Measurements from ENCODE around the gene CLRN3.

DNA sequence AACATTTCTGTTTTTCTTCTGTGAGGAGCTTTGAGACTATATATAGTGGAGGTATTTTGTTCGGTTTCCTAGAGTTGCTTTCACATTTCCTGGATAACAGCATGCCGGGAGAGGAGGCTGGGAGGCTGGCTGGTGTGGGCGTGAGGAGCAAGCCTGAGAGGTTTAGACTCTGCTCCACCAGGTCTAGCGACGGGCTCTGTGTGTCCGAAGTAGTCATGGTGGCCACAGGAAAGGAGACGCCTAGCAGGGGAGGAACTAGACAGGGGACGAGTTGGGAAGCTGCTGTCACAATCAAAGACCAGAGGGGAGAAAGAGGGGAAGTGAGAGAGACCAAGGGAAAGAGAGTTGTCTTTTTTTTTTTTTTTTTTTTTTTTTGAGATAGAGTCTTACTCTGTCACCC lies 33.7 kb upstream of the CLRN3 start:
- TF ChIP-seq, protein P1, sequence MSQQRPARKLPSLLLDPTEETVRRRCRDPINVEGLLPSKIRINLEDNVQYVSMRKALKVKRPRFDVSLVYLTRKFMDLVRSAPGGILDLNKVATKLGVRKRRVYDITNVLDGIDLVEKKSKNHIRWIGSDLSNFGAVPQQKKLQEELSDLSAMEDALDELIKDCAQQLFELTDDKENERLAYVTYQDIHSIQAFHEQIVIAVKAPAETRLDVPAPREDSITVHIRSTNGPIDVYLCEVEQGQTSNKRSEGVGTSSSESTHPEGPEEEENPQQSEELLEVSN (IDR thresholded peaks at IDR 0.05), result no peak
- TF ChIP-seq, protein P2, sequence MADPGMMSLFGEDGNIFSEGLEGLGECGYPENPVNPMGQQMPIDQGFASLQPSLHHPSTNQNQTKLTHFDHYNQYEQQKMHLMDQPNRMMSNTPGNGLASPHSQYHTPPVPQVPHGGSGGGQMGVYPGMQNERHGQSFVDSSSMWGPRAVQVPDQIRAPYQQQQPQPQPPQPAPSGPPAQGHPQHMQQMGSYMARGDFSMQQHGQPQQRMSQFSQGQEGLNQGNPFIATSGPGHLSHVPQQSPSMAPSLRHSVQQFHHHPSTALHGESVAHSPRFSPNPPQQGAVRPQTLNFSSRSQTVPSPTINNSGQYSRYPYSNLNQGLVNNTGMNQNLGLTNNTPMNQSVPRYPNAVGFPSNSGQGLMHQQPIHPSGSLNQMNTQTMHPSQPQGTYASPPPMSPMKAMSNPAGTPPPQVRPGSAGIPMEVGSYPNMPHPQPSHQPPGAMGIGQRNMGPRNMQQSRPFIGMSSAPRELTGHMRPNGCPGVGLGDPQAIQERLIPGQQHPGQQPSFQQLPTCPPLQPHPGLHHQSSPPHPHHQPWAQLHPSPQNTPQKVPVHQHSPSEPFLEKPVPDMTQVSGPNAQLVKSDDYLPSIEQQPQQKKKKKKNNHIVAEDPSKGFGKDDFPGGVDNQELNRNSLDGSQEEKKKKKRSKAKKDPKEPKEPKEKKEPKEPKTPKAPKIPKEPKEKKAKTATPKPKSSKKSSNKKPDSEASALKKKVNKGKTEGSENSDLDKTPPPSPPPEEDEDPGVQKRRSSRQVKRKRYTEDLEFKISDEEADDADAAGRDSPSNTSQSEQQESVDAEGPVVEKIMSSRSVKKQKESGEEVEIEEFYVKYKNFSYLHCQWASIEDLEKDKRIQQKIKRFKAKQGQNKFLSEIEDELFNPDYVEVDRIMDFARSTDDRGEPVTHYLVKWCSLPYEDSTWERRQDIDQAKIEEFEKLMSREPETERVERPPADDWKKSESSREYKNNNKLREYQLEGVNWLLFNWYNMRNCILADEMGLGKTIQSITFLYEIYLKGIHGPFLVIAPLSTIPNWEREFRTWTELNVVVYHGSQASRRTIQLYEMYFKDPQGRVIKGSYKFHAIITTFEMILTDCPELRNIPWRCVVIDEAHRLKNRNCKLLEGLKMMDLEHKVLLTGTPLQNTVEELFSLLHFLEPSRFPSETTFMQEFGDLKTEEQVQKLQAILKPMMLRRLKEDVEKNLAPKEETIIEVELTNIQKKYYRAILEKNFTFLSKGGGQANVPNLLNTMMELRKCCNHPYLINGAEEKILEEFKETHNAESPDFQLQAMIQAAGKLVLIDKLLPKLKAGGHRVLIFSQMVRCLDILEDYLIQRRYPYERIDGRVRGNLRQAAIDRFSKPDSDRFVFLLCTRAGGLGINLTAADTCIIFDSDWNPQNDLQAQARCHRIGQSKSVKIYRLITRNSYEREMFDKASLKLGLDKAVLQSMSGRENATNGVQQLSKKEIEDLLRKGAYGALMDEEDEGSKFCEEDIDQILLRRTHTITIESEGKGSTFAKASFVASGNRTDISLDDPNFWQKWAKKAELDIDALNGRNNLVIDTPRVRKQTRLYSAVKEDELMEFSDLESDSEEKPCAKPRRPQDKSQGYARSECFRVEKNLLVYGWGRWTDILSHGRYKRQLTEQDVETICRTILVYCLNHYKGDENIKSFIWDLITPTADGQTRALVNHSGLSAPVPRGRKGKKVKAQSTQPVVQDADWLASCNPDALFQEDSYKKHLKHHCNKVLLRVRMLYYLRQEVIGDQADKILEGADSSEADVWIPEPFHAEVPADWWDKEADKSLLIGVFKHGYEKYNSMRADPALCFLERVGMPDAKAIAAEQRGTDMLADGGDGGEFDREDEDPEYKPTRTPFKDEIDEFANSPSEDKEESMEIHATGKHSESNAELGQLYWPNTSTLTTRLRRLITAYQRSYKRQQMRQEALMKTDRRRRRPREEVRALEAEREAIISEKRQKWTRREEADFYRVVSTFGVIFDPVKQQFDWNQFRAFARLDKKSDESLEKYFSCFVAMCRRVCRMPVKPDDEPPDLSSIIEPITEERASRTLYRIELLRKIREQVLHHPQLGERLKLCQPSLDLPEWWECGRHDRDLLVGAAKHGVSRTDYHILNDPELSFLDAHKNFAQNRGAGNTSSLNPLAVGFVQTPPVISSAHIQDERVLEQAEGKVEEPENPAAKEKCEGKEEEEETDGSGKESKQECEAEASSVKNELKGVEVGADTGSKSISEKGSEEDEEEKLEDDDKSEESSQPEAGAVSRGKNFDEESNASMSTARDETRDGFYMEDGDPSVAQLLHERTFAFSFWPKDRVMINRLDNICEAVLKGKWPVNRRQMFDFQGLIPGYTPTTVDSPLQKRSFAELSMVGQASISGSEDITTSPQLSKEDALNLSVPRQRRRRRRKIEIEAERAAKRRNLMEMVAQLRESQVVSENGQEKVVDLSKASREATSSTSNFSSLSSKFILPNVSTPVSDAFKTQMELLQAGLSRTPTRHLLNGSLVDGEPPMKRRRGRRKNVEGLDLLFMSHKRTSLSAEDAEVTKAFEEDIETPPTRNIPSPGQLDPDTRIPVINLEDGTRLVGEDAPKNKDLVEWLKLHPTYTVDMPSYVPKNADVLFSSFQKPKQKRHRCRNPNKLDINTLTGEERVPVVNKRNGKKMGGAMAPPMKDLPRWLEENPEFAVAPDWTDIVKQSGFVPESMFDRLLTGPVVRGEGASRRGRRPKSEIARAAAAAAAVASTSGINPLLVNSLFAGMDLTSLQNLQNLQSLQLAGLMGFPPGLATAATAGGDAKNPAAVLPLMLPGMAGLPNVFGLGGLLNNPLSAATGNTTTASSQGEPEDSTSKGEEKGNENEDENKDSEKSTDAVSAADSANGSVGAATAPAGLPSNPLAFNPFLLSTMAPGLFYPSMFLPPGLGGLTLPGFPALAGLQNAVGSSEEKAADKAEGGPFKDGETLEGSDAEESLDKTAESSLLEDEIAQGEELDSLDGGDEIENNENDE (IDR thresholded peaks at IDR 0.05; ENCODE audit: insufficient replicate concordance, low read length), result no peak
- TF ChIP-seq, protein P3, sequence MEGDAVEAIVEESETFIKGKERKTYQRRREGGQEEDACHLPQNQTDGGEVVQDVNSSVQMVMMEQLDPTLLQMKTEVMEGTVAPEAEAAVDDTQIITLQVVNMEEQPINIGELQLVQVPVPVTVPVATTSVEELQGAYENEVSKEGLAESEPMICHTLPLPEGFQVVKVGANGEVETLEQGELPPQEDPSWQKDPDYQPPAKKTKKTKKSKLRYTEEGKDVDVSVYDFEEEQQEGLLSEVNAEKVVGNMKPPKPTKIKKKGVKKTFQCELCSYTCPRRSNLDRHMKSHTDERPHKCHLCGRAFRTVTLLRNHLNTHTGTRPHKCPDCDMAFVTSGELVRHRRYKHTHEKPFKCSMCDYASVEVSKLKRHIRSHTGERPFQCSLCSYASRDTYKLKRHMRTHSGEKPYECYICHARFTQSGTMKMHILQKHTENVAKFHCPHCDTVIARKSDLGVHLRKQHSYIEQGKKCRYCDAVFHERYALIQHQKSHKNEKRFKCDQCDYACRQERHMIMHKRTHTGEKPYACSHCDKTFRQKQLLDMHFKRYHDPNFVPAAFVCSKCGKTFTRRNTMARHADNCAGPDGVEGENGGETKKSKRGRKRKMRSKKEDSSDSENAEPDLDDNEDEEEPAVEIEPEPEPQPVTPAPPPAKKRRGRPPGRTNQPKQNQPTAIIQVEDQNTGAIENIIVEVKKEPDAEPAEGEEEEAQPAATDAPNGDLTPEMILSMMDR (IDR thresholded peaks at IDR 0.05; ENCODE audit: control extremely low read depth in 1 of 3, insufficient read depth in 1 of 3, low read depth in 1 of 3, low read length in 3 of 3), result no peak
- TF ChIP-seq, protein P4, sequence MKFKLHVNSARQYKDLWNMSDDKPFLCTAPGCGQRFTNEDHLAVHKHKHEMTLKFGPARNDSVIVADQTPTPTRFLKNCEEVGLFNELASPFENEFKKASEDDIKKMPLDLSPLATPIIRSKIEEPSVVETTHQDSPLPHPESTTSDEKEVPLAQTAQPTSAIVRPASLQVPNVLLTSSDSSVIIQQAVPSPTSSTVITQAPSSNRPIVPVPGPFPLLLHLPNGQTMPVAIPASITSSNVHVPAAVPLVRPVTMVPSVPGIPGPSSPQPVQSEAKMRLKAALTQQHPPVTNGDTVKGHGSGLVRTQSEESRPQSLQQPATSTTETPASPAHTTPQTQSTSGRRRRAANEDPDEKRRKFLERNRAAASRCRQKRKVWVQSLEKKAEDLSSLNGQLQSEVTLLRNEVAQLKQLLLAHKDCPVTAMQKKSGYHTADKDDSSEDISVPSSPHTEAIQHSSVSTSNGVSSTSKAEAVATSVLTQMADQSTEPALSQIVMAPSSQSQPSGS (IDR thresholded peaks at IDR 0.05; ENCODE audit: low read length), result no peak

Measured in H1 (cell line).